Measurements from ENCODE around the gene ZBTB5.

DNA sequence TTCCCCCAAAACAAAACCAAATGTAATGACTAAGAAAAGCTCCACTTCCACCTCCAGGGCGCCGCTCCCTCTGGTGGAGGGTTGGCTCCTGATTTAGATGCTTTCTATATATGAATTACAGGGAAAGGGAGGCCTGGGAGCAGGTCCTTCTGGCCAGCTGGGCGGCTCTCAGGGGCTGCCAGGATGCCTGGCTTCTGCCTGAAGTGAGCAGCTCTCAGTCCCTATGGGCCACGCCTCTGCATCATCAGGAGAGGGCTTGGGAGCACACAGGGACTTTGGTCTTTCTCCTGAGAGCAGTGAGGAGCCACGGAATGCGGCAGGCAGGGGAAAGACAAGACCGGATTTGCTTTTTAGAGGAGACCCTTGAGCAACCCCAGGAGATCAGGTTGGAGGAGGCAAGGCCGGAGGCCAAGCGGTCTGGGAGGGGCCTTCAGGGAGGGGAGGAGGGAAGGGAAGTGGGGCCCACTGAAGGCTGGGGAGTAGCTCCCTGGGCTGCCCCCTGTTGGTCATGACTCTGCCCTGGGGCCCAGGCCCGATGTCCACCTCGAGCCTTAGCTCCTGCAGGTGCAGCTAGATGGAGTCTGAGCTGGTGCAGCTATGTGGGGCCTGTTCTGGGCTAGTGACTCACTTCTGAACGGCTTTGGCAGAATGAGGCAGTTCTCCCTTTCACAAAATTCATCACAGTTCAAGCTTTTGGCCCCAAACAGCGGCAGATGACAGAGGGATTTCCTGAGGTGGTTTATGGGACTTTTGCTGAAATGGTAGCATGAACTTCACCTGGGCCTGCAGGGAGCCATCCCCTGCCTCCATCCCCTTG is 54.1 kb downstream of the ZBTB5 start:
- TF ChIP-seq BHLHE40 (IDR thresholded peaks at IDR 0.05; ENCODE audit: borderline replicate concordance): no peak
- TF ChIP-seq SUZ12 (IDR thresholded peaks at IDR 0.05): no peak
- no peak for TF ChIP-seq FOXM1 (IDR thresholded peaks at IDR 0.05; ENCODE audit: borderline replicate concordance)
- TF ChIP-seq, protein P1, sequence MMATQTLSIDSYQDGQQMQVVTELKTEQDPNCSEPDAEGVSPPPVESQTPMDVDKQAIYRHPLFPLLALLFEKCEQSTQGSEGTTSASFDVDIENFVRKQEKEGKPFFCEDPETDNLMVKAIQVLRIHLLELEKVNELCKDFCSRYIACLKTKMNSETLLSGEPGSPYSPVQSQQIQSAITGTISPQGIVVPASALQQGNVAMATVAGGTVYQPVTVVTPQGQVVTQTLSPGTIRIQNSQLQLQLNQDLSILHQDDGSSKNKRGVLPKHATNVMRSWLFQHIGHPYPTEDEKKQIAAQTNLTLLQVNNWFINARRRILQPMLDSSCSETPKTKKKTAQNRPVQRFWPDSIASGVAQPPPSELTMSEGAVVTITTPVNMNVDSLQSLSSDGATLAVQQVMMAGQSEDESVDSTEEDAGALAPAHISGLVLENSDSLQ (IDR thresholded peaks at IDR 0.05): no peak
- no peak for TF ChIP-seq ELF4 (IDR thresholded peaks at IDR 0.05)
- no peak for TF ChIP-seq L3MBTL2 (conservative IDR thresholded peaks at IDR 0.05)
- no peak for TF ChIP-seq TARDBP (IDR thresholded peaks at IDR 0.05)
- no peak for TF ChIP-seq FOXA1 (IDR thresholded peaks at IDR 0.05)
- TF ChIP-seq SP1 (IDR thresholded peaks at IDR 0.05): no peak
- TF ChIP-seq NFRKB (IDR thresholded peaks at IDR 0.05): no peak
